Esophagus squamous epithelium (tissue), 4 donors: ENCODE data around the gene C6.

Experiments used
- POLR2A ChIP-seq, 4 donors: fragments of 450-650 bp; IDR thresholded peaks; one replicate each; pipeline ENCODE4 v1.6.1; 2017; ENCODE audit warnings: antibody characterized with exemption in 4 of 4, mild to moderate bottlenecking in 4 of 4, moderate library complexity in 3 of 4
- TF ChIP-seq, protein P1 (sequence below), 6 experiments: fragments of 450-650 bp in 4 of 6; fragments of 200-600 bp in 2 of 6; sonication (generic) in 2 of 6; IDR thresholded peaks; one replicate each; pipeline ENCODE4 v1.5.1; 2016 to 2019; ENCODE audit warnings: antibody characterized with exemption in 6 of 6, mild to moderate bottlenecking in 4 of 6, moderate library complexity in 4 of 6

DNA sequence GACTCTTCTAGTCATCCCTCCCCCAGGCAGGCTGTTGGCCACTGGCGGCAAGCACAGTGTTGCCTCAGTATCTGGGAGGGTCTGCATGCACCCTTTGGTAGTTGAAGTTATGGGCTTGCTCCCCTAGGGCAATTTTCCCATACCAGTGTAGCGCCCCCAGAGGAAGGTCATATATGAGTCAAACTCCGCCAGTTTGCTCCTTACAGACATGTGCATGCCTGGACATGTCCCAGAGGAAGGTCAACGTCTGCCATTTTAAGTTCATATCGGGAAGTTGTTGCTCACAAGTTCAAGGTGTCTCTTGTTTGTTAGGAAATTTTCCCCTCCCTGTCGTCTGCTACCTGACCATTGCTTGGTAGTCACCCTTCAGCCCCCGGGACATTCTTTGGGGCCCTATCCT lies 90.9 kb downstream of the C6 start:
- no peak for TF ChIP-seq POLR2A (IDR thresholded peaks at IDR 0.05)
- TF ChIP-seq, protein P1, sequence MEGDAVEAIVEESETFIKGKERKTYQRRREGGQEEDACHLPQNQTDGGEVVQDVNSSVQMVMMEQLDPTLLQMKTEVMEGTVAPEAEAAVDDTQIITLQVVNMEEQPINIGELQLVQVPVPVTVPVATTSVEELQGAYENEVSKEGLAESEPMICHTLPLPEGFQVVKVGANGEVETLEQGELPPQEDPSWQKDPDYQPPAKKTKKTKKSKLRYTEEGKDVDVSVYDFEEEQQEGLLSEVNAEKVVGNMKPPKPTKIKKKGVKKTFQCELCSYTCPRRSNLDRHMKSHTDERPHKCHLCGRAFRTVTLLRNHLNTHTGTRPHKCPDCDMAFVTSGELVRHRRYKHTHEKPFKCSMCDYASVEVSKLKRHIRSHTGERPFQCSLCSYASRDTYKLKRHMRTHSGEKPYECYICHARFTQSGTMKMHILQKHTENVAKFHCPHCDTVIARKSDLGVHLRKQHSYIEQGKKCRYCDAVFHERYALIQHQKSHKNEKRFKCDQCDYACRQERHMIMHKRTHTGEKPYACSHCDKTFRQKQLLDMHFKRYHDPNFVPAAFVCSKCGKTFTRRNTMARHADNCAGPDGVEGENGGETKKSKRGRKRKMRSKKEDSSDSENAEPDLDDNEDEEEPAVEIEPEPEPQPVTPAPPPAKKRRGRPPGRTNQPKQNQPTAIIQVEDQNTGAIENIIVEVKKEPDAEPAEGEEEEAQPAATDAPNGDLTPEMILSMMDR (IDR thresholded peaks at IDR 0.05), result no peak
